Ureter (tissue), 1 donor: Measurements from ENCODE around the gene TRUB2. TPM values are rescaled to one million over a fixed set of nuclear protein-coding genes. Genes with fewer than 3 reads are reported as not detected.
"Not testable (repeated sequence)": the region's sequence is repeated elsewhere in the genome, so short reads cannot be mapped to it uniquely, and the experiment has no call there.

ENCODE experiments used
- DNase-seq: peaks from one replicate; pipeline ENCODE4 v3.0.0-alpha.2; 2020; ENCODE audit warnings: low spot score
- total RNA-seq: library from RNA; stranded (reverse); gene quantifications from one replicate; pipeline ENCODE4 v1.2.4, GENCODE V29; 2023
- donor health status: DM: yes; HTN: yes; CAD: no.

Gene TRUB2
- total RNA-seq, 1 donor from 2014 or later, result 32.7 TPM

DNA sequence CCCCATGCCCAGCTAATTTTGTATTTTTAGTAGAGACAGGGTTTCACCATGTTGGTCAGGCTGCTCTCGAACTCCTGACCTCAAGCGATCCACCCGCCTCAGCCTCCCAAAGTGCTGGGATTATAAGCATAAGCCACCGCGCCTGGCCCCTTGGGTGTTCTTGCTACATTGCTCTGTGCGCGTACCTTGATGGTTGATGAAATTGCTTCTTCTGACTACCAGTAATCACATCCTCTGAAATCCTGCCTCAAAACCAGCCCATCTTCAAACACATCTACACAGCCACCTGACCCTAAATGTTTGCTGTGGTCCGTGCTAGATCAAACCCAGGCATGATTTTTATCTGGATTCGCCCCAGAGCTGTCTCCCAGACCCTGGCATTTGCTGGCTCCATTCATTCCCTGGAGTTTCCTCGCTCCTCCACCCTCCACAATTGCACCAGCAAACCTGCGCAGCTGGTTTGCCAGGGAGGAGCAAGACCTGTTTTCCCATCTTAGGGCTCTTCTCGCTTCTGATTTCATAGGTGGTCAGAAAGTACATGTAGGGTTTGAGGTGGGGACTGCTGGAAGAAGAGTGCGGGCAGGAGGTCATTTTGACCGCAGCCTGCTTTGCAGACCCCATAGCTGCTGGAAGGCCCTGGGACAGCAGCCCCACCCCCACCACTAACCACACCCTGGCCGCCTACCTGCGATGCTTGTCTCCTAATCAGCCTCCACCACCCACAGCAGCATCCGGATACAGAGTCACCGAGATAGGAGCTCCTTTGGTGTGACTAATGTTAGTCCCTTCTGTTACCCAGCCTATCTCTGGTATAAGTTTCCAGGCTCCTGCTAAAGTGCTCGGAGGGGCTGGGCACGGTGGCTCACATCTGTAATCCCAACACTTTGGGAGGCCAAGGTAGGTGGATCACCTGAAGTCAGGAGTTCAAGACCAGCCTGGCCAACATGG lies 23.4 kb downstream of the TRUB2 start:
- no peak for DNase-seq

DNA sequence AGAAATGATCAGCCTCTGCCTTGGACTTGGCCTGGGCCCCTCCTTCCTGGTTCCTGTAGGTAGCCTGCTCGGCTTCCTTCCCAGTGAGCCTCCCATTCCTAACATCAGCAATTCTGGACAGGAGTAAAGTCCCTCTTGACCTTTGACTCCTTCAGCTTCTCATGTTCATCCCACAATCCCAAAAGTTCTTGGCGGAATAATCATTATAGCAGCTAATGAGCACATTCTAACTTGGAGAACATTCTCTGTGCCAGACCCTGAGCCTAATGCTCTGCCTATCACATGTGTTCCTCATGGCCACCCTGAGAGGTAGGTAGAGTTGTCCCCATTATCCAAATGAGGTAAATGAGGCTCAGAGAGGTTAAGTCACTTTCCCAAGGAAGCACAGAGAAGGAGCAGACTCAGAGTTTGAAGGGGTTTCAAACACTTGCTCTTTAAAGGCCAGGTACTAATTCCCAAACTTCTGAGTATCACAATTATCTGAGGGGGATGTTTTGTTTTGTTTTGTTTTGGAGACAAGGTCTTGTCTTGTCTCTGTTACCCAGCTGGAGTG lies 24.9 kb downstream of the TRUB2 start:
- DNase-seq, result no peak

DNA sequence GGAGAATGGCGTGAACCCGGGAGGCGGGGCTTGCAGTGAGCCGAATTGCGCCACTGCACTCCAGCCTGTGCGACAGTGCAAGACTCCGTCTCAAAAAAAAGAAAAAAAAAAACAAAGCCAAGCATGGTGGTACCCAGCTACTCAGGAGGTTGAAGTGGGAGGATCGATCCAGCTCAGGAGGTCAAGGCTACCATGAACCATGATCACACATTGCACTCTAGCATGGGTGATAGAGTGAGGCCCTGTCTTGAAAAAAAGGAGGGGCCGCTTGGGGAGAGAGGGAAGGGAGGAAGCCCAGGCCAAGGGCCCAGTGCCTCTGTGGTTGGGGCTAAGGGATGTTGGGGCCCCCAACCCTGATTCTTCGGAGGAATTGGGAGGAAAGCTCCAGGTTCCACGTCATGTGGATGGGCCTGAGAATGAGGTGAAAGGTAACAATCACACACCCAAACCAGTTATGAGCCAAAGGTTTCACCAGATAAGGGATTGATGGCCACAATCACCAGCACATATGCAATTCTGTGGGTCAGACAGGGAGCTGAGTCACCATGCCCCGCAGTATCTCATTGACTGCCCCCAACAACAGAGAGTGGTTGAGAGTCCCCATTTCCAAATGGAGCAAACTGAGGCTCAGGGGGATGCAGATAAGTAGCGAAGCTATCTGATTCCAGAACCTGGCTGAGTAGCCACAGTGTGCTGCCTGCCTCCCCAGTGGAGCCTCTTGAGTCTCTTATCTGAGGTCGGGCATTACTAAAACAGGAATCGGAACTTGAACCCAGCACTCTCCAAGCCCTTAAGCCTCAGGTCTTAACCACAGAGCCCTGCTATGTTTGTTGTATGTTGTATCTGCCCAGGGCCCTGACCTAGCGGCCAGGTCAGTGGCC lies 25.7 kb downstream of the TRUB2 start:
- no peak for DNase-seq

DNA sequence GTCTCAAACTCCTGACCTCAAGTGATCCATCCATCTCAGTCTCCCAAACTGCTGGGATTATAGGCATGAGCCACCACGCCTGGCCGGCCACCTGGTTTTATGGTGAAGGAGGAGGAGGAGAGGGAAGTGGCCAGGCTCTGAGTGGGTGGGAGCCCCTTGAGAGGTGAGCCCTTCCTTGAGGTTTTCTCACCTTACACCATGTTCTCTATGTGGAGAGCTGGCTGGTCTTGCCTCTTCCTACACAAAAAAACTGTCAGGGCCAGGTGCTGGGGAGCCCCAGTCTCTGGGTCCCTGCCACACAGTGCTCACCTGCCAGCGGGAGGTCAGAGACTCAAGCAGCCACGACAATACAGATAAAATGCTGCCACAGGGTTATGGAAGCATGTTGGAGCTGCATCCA lies 28.1 kb downstream of the TRUB2 start:
- DNase-seq, result no peak

DNA sequence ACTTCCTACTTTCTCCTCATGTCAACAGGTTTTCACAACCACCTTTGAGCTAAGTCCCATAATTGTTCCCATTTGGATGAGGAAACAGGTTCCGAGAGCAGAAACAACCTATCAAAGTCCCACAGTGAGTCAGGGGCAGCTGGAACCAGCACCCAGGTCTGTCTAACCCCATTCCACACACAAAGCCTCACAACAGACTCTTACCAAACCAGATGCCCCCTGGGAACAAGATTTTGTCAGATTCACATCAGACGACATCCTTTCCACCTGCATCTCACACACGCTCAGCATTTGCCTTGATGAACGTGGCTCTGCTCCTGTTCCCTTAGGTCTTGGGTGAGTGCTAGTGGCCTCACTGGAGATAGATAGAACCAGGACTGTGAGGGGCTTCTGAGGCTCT lies 29.2 kb downstream of the TRUB2 start:
- no peak for DNase-seq

DNA sequence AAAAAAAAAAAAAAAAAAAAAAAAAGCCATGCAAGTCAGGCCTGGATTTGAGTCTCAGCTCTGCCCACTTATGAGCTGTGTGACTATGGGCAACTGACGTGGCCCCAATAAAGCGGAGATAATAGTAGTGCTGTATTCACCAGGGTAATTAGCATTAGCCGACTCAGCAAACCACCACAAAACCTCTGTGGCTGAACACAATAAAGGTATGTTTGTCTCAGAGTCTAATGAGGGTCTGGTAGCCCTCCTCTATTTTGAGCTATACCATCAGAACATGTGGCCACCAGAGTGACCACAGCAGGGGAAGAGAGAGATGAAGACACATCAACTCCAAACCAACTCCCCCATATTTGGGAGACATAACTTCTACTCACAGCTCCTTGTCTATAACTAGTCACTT lies 30.2 kb downstream of the TRUB2 start:
- no peak for DNase-seq

DNA sequence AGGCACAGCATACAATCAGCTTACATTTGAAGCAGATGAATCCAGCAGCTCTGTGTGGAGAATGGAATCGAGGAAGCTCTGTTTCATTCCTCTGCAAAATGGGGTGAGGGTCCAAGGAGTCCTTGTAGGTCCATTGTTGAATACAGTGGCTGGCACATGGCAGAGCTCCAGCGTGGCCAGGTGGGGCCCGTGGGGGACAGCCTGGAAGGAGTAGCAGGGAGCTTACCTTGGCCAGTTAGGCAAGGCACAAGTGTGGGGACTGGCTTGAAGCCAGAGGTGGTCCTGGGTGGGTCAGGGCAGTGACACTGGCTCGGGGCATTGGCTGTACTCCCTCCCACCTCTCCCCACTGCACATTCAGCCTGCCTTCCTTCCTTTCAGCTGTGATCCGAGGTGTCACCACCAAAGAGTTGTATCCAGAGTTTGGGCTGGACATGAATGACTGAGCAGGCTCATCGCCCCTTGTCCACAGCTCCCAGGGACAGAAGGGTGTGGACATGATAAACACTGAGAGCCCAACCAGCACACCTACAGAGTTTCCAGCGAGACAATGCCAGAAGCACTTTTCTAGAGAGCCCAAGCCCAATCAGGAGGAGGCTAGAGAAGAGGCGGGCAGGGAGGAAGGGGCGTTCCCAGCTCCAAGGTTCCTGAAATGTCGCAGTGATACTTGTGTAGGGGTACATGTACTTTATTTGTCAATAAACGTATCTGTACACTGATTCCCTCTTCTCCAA lies 33.8 kb downstream of the TRUB2 start:
- no peak for DNase-seq

DNA sequence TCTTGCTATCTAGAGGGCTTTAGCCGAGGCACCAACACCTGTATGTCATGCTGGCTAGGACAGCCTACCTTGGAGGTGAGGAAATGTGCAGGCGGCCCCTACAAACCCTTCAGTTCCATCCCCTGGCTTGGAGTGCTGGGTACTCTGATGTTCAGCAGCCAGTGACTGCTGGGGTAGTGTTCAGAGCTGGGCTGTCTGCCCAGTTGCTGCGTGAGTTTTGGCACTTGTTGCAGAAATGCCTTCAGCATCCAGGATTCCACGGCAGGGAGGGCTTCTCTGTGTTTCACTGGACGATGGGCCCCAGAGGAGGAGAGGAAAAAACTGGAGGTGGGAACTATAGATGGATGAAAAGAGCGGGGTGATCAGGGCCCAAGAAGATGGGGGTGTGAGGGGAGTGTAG lies 35.8 kb downstream of the TRUB2 start:
- DNase-seq, result no peak

DNA sequence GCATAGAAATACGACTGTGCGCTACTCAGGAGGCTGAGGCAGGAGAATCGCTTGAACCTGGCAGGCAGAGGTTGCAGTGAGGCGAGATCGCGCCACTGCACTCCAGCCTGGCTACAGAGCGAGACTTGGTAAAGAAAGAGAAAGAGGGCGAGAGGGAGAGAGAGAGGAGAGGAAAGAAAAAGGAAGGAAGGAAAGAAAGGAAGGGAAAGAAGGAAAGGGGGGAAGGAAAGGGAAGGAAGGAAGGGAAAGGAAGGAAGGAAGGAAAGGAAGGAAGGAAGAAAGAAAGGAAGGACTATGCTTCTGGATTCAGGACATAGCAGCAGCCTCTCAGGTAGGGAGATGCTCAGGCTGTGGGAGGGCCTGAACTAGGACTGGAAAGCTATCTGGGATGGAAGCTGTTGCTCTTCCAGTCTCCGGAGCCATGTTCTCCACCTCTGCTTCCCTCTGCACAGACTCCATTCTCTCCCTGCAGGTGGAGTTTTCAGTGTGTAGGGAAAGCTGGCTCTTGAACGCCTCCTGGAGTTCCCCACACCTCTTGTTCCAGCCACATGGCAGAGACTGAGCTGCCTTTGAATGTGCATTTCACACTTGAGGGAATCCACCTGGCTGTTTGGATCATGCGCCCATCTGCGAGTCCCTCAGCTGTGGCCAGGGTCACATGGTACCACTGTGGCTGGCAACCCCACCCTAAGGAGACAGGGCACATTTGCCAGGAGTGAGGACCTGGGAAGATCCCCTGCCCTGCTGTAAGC lies 37.0 kb downstream of the TRUB2 start:
- no peak for DNase-seq

DNA sequence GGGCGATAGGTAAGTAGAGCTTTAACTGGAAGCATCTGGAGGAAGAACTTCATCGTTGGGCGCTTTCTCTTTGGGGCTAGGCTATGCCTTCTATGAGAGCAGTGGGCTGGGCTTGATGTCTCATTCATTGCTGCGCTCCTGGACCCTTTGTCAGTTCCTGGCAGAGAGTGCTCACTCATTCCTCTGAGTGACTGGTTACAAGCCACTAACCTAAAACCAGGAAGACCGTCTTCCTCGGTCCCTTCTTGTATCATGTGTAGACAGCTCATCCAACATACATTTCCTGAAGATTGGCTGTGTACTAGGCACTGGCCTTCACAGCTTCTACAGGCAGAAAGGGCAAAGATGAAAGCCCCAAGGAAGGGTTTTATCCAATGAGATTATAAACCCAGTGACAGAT lies 39.7 kb downstream of the TRUB2 start:
- DNase-seq, result no peak

DNA sequence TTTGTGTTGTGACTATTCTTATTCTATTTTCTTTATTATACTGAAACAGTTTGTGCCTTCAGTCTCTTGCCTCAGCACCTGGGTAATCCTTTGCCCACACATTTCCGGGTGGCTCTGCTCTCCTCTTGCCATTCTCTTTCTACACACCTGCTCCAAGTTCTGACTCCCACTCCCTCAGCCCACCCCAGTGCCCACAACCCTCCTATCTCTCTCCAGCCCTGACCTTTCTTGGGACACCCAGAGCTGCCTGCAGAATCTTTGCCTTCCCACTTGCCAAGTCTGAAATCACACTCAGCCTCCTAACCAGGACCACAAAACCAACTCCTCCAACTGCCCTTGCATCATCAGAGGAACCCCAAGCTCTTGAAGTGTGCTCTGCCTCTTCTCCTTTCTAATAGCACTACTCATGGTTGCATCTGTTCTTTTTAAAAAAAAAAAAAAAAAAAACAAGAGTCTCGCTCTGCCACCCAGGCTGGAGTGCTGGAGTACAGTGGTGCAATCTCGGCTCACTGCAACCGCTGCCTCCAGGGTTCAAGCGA lies 42.1 kb downstream of the TRUB2 start:
- no peak for DNase-seq

DNA sequence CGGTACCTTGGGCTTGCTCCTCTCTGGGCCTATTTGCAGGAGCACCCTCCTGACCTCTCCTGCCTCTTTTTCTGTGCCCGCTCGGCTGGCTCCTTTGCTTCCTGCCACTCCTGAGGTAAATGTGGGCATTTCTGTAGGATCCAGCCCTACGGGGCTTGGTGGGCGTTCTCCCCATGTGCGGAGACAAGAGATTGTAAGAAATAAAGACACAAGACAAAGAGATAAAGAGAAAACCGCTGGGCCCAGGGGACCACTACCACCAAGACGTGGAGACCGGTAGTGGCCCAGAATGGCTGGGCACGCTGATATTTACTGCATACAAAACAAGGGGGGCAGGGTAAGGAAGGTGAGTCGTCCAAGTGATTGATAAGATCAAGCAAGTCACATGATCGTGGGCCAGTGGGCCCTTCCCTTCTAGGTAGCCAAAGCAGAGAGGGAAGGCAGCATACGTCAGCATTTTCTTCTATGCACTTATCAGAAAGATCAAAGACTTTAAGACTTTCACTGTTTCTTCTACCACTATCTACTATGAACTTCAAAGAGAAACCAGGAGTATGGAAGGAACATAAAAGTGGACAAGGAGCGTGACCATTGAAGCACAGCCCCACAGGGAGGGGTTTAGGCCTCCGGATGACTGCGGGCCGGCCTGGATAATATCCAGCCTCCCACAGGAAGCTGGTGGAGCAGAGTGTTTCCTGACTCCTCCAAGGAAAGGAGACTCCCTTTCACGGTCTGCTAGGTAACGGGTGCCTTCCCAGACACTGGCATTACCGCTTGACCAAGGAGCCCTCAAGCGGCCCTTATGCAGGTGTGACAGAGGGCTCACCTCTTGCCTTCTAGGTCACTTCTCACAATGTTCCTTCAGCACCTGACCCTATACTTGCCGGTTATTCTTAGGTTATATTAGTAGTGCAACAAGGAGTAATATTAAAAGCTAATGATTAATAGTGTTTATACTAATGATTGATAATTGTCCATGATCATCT lies 42.9 kb downstream of the TRUB2 start:
- not testable (repeated sequence) for DNase-seq

DNA sequence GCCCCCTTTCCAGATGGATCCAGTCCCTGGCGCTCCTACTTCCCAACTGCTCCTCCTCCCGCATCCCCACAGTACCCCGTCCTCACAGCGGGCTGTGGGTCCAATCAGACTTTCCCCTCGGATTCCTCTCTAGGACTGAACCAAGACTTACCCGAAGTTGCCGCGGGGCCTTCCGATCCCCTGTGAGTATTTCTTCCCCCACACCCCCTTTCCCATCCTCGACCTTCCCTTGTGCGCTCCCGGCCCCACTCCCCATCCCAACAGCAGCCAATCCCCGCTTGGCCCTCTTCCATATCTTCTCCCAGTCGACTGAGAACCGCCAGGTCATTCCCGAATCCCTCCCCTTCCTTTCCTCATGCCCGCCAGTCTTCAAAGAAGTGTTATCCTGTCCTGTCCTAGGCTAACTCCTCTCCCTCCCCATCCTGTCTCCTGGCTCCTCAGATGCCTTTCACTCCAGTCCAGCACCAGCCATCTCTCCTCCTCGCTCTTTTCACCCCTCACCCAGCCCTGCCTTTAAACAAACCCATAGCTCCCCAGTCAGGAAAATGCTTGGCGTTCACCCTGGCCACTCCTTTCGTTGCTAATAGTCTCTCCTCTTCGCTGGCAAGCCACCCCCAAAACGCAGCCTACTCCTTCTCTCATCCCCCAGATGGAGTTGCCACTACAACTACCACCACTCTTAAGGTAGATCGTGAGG lies 45.5 kb downstream of the TRUB2 start:
- DNase-seq, result peak; percentile 55

DNA sequence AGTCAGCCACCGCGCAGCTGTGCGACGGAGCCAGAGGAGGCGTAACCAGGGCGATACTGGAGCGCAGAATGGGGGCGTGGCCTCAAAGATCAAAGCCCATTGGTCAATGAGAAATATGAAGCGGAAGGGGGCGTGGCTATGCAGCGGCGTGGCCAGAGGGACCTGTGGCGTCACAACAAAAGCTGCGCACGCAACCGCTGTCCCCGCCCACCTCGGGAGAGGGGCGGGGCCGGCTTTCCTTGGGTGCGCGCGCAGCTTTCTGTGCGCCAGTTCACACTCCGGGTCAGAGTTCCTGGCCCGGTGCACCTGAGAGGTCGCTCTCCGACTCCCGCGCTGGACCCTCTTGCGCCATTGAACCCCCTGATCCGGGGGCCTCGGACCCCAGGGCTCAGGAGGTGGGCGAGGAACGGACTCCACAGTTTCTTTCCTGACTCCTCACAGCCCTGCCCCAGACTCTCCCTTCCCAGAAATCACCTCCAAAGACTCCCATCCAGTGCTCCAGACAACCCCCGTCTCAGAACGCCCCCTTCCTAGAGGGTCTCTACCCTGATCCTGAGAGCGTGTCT lies 46.2 kb downstream of the TRUB2 start, which contains the start of gene SWI5:
Gene SWI5, plus strand, starts transcription at position 269 of the 566 bp plus-strand sequence.
- DNase-seq, result peak; percentile 100

DNA sequence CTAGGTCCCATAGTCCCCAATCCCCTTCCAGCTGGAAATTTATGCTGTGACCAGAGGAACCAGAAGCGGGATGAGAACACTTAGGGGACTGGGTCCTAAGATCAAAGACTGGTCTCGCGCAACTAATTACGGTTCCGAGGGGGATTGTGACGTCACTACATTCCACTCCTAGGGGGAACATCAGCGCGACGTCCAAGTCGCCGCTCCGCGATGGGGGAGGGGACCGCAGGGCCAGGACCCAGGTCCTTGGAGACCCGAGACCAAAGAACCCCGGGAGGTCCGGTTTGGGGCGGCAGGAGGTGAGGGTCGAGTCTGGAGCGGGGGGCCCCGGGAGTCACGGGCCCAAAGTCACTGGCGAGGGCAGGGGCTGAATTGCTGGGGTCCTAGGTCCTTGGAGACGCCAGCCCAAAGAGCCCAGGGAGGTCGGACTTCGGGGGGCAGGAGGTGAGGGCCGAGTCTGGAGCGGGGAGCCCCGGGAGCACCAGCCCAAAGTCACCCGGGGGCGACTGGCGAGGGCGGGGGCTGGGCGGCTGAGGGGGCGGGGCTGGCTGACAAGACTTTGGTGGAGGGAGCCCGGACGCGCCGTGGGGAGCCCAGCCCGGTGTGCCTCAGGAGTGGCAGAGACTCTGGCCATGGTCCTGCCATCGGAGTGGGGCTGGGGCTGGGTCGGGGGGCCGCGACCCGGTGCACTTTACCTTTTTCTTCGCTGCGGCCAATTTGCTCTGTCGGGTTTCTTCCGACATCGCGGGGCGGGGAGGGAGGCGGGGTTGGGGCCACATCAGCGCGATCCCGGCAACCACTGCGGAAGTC lies 46.8 kb downstream of the TRUB2 start, which contains the start of gene GOLGA2:
Gene GOLGA2, minus strand, starts transcription at position 810 of the 810 bp plus-strand sequence. Its CDS starts 31 bp downstream, at position 779.
- DNase-seq, result peak; percentile 62

DNA sequence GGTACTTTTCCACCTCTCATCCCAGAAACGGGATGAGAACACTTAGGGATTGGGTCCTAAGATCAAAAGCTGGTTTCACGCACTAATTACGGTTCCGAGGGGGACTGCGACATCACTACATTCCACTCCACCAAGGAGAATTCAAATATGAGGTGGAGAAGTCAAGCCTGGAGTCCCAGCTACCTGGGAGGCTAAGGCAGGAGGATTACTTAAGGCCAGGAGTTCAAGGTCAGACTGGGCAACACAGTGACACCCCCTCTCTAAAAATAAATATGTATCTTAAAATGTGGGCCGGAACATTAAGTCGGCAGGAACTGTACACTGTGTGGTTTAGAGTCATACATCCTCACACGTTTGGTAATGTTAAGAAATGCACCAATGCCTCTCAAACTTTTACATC lies 48.0 kb downstream of the TRUB2 start:
- no peak for DNase-seq

DNA sequence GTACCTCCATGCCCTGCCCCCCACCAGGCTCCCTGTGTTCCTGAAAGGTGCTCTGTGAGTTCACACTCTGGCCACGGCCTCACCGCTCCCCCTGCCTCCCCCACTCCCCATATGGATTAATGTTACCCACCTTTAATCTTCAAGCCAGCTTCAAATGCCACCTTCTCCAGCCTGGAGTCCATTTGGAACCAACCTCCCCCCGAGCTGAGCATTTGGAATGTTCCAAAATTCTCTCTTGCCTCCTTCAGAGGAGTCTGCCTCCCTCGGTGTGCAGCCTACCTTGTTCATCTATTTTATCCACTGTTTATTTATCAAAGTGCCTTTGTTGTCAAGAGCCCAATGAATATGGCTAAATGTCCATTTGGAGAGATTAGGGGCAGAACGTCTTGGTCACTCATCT lies 50.7 kb downstream of the TRUB2 start:
- no peak for DNase-seq
